WERI-Rb-1 (cell line): ENCODE data around the gene MRPS11.

Source experiments
- DNase-seq: peaks from one replicate; pipeline ENCODE4 v3.0.0-alpha.2; 2020
- H3K27ac ChIP-seq: fragments of 250-450 bp; sonication (Bioruptor Pico); 2 replicates; pipeline ENCODE4 v1.5.1; 2020; ENCODE audit warnings: mild to moderate bottlenecking, moderate library complexity
- H3K27me3 ChIP-seq: fragments of 250-450 bp; sonication (Bioruptor Pico); 2 replicates; pipeline ENCODE4 v1.5.1; 2021; ENCODE audit warnings: mild to moderate bottlenecking, low read depth, moderate library complexity; ENCODE audit not compliant: insufficient read depth, severe bottlenecking
- H3K36me3 ChIP-seq: fragments of 250-450 bp; sonication (Bioruptor Pico); 2 replicates; pipeline ENCODE4 v1.5.1; 2020; ENCODE audit warnings: mild to moderate bottlenecking, moderate library complexity
- H3K4me3 ChIP-seq: 2 replicates; pipeline ENCODE4 v1.5.1; 2011; ENCODE audit warnings: low read depth, mild to moderate bottlenecking, control low read depth, low read length
- H3K9me3 ChIP-seq: fragments of 250-450 bp; sonication (Bioruptor Pico); 2 replicates; pipeline ENCODE4 v1.5.1; 2021; ENCODE audit warnings: mild to moderate bottlenecking, moderate library complexity; ENCODE audit not compliant: severe bottlenecking
- TF ChIP-seq, protein P1 (sequence below): IDR thresholded peaks from 2 replicates; pipeline ENCODE4 v1.5.1; 2011; ENCODE audit warnings: low read depth, mild to moderate bottlenecking, control low read depth, inconsistent platforms, low read length

The MRPS11 gene

DNA sequence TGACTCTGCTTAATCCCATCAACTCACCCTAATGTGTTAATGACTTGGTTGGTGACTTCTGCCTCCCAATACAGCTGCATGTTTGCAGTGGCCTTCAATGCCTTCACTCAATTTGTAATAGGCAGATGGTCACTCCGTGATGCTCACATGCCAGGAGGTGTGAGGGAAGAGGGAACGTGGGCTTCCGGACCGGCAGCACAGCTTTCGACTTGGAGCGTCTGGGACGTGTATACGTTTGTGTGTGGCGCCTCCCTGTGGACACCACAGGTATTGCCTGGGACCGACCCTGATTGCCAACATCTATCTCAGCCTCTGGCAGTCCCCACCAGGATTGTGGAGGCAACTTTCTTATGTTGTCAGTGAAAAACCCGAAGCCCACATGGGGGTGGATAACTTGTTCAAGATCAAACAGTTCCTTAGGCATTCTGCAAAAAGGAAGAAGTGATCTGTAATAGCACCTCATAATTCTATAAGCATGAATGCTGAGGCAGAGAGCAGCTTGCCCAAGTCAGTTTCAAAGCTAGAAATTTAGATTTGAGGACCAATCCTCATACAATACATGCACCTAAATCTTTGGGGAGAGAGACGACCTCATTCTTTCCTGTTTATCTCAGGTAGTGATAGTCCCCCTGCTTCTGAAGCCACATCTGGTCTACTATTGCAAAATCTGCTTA is 17.2 kb upstream of the MRPS11 start:
- Histone ChIP-seq H3K9me3 (no peaks in the 10 kb centered on the region), H3K27ac (no peak overlapping the region), H3K4me3 (no peak overlapping the region), H3K36me3 (no peaks in the 10 kb centered on the region), H3K27me3 (no peaks in the 10 kb centered on the region)
- DNase-seq = peak; percentile 91
- TF ChIP-seq, protein P1, sequence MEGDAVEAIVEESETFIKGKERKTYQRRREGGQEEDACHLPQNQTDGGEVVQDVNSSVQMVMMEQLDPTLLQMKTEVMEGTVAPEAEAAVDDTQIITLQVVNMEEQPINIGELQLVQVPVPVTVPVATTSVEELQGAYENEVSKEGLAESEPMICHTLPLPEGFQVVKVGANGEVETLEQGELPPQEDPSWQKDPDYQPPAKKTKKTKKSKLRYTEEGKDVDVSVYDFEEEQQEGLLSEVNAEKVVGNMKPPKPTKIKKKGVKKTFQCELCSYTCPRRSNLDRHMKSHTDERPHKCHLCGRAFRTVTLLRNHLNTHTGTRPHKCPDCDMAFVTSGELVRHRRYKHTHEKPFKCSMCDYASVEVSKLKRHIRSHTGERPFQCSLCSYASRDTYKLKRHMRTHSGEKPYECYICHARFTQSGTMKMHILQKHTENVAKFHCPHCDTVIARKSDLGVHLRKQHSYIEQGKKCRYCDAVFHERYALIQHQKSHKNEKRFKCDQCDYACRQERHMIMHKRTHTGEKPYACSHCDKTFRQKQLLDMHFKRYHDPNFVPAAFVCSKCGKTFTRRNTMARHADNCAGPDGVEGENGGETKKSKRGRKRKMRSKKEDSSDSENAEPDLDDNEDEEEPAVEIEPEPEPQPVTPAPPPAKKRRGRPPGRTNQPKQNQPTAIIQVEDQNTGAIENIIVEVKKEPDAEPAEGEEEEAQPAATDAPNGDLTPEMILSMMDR = peak; percentile 94

DNA sequence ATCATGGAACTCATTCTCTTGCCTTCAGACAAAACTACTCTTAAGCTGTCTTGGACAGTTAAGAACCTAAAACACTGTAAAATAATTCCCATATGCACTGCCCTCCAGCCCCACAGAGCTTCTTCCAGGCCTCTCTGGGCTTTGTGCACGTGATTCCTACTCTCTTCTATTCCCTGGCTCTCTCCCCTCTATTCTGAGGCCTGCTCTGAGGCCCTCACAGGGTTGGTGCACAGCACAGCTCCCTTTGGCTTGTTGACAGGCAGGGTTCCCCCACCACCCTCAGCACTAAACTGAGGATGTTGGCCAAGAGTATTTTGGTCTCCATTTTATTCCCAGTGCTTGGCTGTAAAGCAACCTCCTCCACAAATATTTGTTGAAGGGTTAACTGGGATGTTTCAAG is 13.9 kb upstream of the MRPS11 start:
- no peak overlapping the region for H3K4me3 ChIP-seq
- no peak for DNase-seq
- TF ChIP-seq, protein P1 = no peak
- H3K36me3 ChIP-seq = peaks cover 2% of the 10 kb centered on the region; the same call in 1 of the 2 replicates
- H3K27me3 ChIP-seq = no peaks in the 10 kb centered on the region
- no peak overlapping the region for H3K27ac ChIP-seq
- no peaks in the 10 kb centered on the region for H3K9me3 ChIP-seq

DNA sequence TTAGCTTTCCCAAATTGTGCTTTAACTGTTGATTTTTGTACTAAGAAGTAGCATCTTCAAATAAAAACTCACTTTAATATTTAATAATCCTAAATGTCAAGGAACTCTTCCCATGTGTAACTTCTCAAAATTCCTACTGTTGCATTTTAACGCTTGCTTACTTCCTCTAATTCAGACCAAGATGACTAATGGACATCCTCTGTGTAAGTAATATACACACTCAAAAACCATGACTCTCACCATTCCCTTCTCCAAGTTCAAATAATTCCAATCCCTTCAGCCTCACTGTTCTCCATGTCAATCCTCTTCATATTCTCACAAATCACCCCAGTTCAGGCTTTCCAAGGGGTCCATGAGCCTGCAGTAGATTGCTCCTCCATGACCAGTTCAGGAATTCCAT is 13.3 kb upstream of the MRPS11 start:
- H3K4me3 ChIP-seq = no peak overlapping the region
- no peaks in the 10 kb centered on the region for H3K9me3 ChIP-seq
- no peaks in the 10 kb centered on the region for H3K27me3 ChIP-seq

DNA sequence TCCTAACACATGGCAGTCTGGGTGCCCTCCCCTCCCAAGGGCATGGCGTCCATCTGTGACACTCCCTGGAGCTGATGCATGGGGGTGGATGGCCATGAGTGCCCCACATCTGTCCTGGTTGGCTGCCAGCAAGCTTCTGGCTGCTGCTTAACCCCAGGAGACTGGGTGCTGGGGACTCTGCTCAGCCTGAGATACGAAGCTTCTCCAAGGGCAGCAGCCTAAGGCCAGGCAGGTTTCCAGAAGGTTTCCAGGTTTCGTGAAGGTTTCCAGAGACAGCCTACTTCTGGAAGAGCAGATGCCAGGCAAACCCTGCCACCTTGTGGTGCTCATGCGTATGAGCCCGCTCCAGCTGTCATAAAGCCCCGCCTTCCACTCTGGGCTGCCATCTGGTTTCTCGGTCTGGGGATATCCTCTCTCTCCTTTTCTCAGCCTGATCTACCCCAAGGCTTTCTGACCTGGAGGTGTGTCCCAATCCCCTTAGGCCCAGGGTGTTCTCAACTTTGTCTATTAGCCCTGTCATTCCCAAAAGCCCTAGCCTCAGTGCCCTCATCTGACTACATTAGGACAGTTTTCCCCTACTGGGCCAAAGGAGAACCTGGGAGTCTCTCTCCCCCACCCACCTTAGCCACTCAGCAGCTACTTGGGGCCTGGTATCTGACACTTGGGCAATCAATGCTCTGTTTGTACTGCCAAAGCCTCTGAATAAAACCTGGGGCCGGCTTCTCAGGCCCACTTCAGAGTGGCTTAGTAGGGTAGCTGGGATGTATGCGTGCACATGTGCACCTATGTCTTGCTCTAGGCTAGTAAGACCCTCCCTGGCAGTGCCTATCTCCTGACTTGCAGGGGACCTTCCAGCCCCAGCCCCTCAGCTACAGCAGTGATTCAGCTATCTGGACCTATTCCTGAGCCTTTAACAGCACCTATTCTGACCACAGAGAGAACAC is 12.4 kb upstream of the MRPS11 start:
- H3K27ac ChIP-seq = peak overlapping the region; percentile 14; the same call in 1 of the 2 replicates
- no peaks in the 10 kb centered on the region for H3K9me3 ChIP-seq
- peaks cover 17% of the 10 kb centered on the region for H3K36me3 ChIP-seq
- no peaks in the 10 kb centered on the region for H3K27me3 ChIP-seq
- TF ChIP-seq, protein P1 = peak; percentile 91
- DNase-seq = peak; percentile 91
- no peak overlapping the region for H3K4me3 ChIP-seq

More for the DNA sequence above, 13.3 kb upstream of the MRPS11 start:
- Histone ChIP-seq H3K36me3 (peaks cover 8% of the 10 kb centered on the region), H3K27ac (no peak overlapping the region)
- TF ChIP-seq, protein P1 = no peak
- no peak for DNase-seq

DNA sequence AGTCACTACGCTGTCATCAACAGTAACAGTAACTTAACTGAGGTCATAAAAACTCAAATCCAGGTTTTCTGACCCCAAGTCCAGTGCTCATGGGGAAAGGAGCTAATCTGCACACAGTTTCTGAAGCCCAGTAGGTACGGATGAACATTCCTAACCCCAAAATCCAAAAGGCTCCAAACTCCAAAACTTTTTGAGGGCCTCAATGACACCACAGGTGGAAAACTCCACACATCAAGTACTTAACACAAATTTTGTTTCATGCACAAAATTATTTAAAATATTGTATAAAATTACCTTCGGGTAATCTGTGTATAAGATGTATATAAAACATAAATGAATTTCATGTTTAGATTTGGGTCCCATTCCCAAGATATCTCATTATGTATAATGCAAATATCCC is 10.8 kb upstream of the MRPS11 start:
- H3K27me3 ChIP-seq = no peaks in the 10 kb centered on the region
- H3K27ac ChIP-seq = no peak overlapping the region
- no peak for DNase-seq
- H3K36me3 ChIP-seq = peaks cover 31% of the 10 kb centered on the region
- H3K9me3 ChIP-seq = no peaks in the 10 kb centered on the region
- TF ChIP-seq, protein P1 = no peak
- no peak overlapping the region for H3K4me3 ChIP-seq
